HL-60 (cell line): Measurements from ENCODE around the gene ELAVL1.
"Not testable (repeated sequence)": the region's sequence is repeated elsewhere in the genome, so short reads cannot be mapped to it uniquely, and the experiment has no call there.

Experiments used
- DNase-seq, 2 experiments: peaks; one replicate each; pipeline ENCODE4 v3.0.0-alpha.2; 2010 to 2020; ENCODE audit warnings: low read depth in 1 of 2, low spot score in 1 of 2
- H3K27ac ChIP-seq: fragments of 250-450 bp; sonication (Bioruptor Pico); replicated peaks from 2 replicates; pipeline ENCODE4 v1.5.1; 2020; ENCODE audit warnings: mild to moderate bottlenecking, moderate library complexity
- H3K27me3 ChIP-seq: fragments of 250-450 bp; sonication (Bioruptor Pico); 2 replicates; pipeline ENCODE4 v1.5.1; 2021; ENCODE audit warnings: mild to moderate bottlenecking, moderate library complexity; ENCODE audit not compliant: insufficient read depth, poor library complexity, severe bottlenecking
- H3K4me3 ChIP-seq: replicated peaks from 2 replicates; pipeline ENCODE4 v1.5.1; 2011; ENCODE audit warnings: mild to moderate bottlenecking, control low read depth, low read length; ENCODE audit not compliant: insufficient read depth
- CTCF ChIP-seq: IDR thresholded peaks from one replicate; pipeline ENCODE4 v1.5.1; 2011; ENCODE audit warnings: low read length, control low read depth, inconsistent platforms; ENCODE audit not compliant: insufficient read depth
- GABPA ChIP-seq: IDR thresholded peaks from 2 replicates; pipeline ENCODE4 v1.6.1; 2012; ENCODE audit warnings: low read depth
- POLR2AphosphoS5 ChIP-seq: IDR thresholded peaks from 2 replicates; pipeline ENCODE4 v1.6.1; 2012; ENCODE audit warnings: low read depth
- REST ChIP-seq: IDR thresholded peaks from 2 replicates; pipeline ENCODE4 v1.6.1; 2012; ENCODE audit warnings: low read depth; ENCODE audit not compliant: insufficient replicate concordance
- SPI1 ChIP-seq: IDR thresholded peaks from 2 replicates; pipeline ENCODE4 v1.6.1; 2012; ENCODE audit warnings: low read depth, mild to moderate bottlenecking, borderline replicate concordance

ELAVL1 gene

GRCh38 chr19:8036434-8037099, 31.1 kb upstream of the ELAVL1 start:
- no peaks in the 10 kb centered on the region for H3K27me3 ChIP-seq
- no peak overlapping the region for H3K27ac ChIP-seq
- DNase-seq: no peak
- TF ChIP-seq SPI1 (no peak), GABPA (no peak)
- H3K4me3 ChIP-seq: no peak overlapping the region

- TF ChIP-seq GABPA (no peak), POLR2AphosphoS5 (no peak), SPI1 (no peak), REST (no peak), CTCF (no peak)
- Histone ChIP-seq H3K27ac (no peak overlapping the region), H3K27me3 (no peaks in the 10 kb centered on the region), H3K4me3 (no peak overlapping the region)
- no peak for DNase-seq
Observed at GRCh38 chr19:8034178-8034525, 28.7 kb upstream of the ELAVL1 start.

GRCh38 chr19:8033287-8034177, 28.1 kb upstream of the ELAVL1 start:
- DNase-seq, H3K27ac ChIP-seq, H3K27me3 ChIP-seq, H3K4me3 ChIP-seq: not testable (repeated sequence)

GRCh38 chr19:8030960-8031359, 25.5 kb upstream of the ELAVL1 start:
- DNase-seq: no peak
- Histone ChIP-seq H3K27me3 (no peaks in the 10 kb centered on the region), H3K27ac (no peak overlapping the region), H3K4me3 (no peak overlapping the region)
- TF ChIP-seq SPI1: no peak
- no peak for TF ChIP-seq POLR2AphosphoS5
- TF ChIP-seq CTCF: no peak
- no peak for TF ChIP-seq GABPA
- no peak for TF ChIP-seq REST
